IPS-18a (cell line): ENCODE results near the gene TRIM66.
A peak's percentile ranks its signal among the peaks of the same experiment; 100 is the strongest.

Experiments used
- H3K27ac ChIP-seq: one replicate; pipeline ENCODE4 v1.5.1; 2013; ENCODE audit warnings: low read length
- H3K27me3 ChIP-seq: one replicate; pipeline ENCODE4 v1.6.1; 2013; ENCODE audit warnings: mild to moderate bottlenecking, low read length; ENCODE audit not compliant: control insufficient read depth, insufficient read depth
- H3K36me3 ChIP-seq: one replicate; pipeline ENCODE4 v1.6.1; 2013; ENCODE audit warnings: low read depth, low read length; ENCODE audit not compliant: control insufficient read depth
- H3K4me1 ChIP-seq: one replicate; pipeline ENCODE4 v1.6.1; 2013; ENCODE audit warnings: low read depth, low read length; ENCODE audit not compliant: control insufficient read depth
- H3K4me3 ChIP-seq: one replicate; pipeline ENCODE4 v1.5.1; 2013; ENCODE audit warnings: low read length
- H3K9ac ChIP-seq: one replicate; pipeline ENCODE4 v1.6.1; 2013; ENCODE audit warnings: mild to moderate bottlenecking, low read length, moderate library complexity
- H3K9me3 ChIP-seq: one replicate; pipeline ENCODE4 v1.6.1; 2013; ENCODE audit warnings: low read depth, low read length; ENCODE audit not compliant: control insufficient read depth

The TRIM66 gene

GRCh38 chr11:8688414-8689362 lies 6.2 kb upstream of the TRIM66 start:
- H3K27me3 ChIP-seq, result no peaks in the 10 kb centered on the region
- peak overlapping the region; percentile 40 for H3K27ac ChIP-seq
- H3K4me3 ChIP-seq, result peak overlapping the region; percentile 65
- H3K9me3 ChIP-seq, result no peaks in the 10 kb centered on the region
- H3K4me1 ChIP-seq, result peaks cover 25% of the 10 kb centered on the region
- H3K36me3 ChIP-seq, result peaks cover 60% of the 10 kb centered on the region
- peak overlapping the region; percentile 66 for H3K9ac ChIP-seq

- Histone ChIP-seq H3K4me1 (peaks cover 29% of the 10 kb centered on the region), H3K9ac (no peak overlapping the region), H3K36me3 (peaks cover 43% of the 10 kb centered on the region), H3K9me3 (no peaks in the 10 kb centered on the region), H3K27me3 (no peaks in the 10 kb centered on the region), H3K27ac (no peak overlapping the region), H3K4me3 (no peak overlapping the region)
These were observed 3.9 kb upstream of the TRIM66 start for GRCh38 chr11:8686325-8686724.

GRCh38 chr11:8685820-8686219 lies 3.4 kb upstream of the TRIM66 start:
- H3K36me3 ChIP-seq, result peaks cover 40% of the 10 kb centered on the region
- no peak overlapping the region for H3K27ac ChIP-seq
- no peak overlapping the region for H3K9ac ChIP-seq
- H3K27me3 ChIP-seq, result no peaks in the 10 kb centered on the region
- H3K4me3 ChIP-seq, result no peak overlapping the region
- no peaks in the 10 kb centered on the region for H3K9me3 ChIP-seq
- peaks cover 29% of the 10 kb centered on the region for H3K4me1 ChIP-seq

GRCh38 chr11:8685306-8685705 lies 2.8 kb upstream of the TRIM66 start:
- H3K9me3 ChIP-seq, result no peaks in the 10 kb centered on the region
- H3K4me1 ChIP-seq, result peaks cover 29% of the 10 kb centered on the region
- H3K36me3 ChIP-seq, result peaks cover 36% of the 10 kb centered on the region
- H3K4me3 ChIP-seq, result peak overlapping the region; percentile 75
- H3K9ac ChIP-seq, result no peak overlapping the region
- no peaks in the 10 kb centered on the region for H3K27me3 ChIP-seq
- no peak overlapping the region for H3K27ac ChIP-seq

GRCh38 chr11:8684600-8685290 lies 2.3 kb upstream of the TRIM66 start:
- Histone ChIP-seq H3K36me3 (peaks cover 36% of the 10 kb centered on the region), H3K9me3 (no peaks in the 10 kb centered on the region), H3K27me3 (no peaks in the 10 kb centered on the region), H3K9ac (peak overlapping the region; percentile 98), H3K4me1 (peaks cover 27% of the 10 kb centered on the region), H3K27ac (no peak overlapping the region), H3K4me3 (peak overlapping the region; percentile 75)

GRCh38 chr11:8683115-8683807 lies 796 bp upstream of the TRIM66 start:
- Histone ChIP-seq H3K4me3 (peak overlapping the region; percentile 75), H3K36me3 (peaks cover 36% of the 10 kb centered on the region), H3K4me1 (peaks cover 21% of the 10 kb centered on the region), H3K9me3 (no peaks in the 10 kb centered on the region), H3K27ac (peak overlapping the region; percentile 99), H3K9ac (peak overlapping the region; percentile 98), H3K27me3 (no peaks in the 10 kb centered on the region)

GRCh38 chr11:8681837-8682302 lies 595 bp downstream of the TRIM66 start:
- Histone ChIP-seq H3K27me3 (no peaks in the 10 kb centered on the region), H3K9me3 (no peaks in the 10 kb centered on the region), H3K4me3 (peak overlapping the region; percentile 75), H3K9ac (peak overlapping the region; percentile 98), H3K4me1 (peaks cover 21% of the 10 kb centered on the region), H3K36me3 (peaks cover 33% of the 10 kb centered on the region), H3K27ac (peak overlapping the region; percentile 99)

GRCh38 chr11:8679006-8679405 lies 3.5 kb downstream of the TRIM66 start:
- no peak overlapping the region for H3K4me3 ChIP-seq

GRCh38 chr11:8676458-8676857 lies 6.0 kb downstream of the TRIM66 start:
- no peaks in the 10 kb centered on the region for H3K36me3 ChIP-seq
- peaks cover 22% of the 10 kb centered on the region for H3K4me1 ChIP-seq
- H3K9ac ChIP-seq, result no peak overlapping the region
- H3K4me3 ChIP-seq, result no peak overlapping the region
- H3K27ac ChIP-seq, result no peak overlapping the region
- H3K27me3 ChIP-seq, result no peaks in the 10 kb centered on the region
- no peaks in the 10 kb centered on the region for H3K9me3 ChIP-seq

More at GRCh38 chr11:8679006-8679405, 3.5 kb downstream of the TRIM66 start:
- no peak overlapping the region for H3K9ac ChIP-seq
- H3K27me3 ChIP-seq, result no peaks in the 10 kb centered on the region
- H3K27ac ChIP-seq, result no peak overlapping the region
- H3K36me3 ChIP-seq, result peaks cover 5% of the 10 kb centered on the region
- H3K9me3 ChIP-seq, result no peaks in the 10 kb centered on the region
- H3K4me1 ChIP-seq, result peaks cover 17% of the 10 kb centered on the region

GRCh38 chr11:8674859-8675258 lies 7.6 kb downstream of the TRIM66 start:
- Histone ChIP-seq H3K9me3 (no peaks in the 10 kb centered on the region), H3K27ac (no peak overlapping the region), H3K27me3 (no peaks in the 10 kb centered on the region), H3K4me3 (no peak overlapping the region), H3K4me1 (peaks cover 29% of the 10 kb centered on the region), H3K36me3 (no peaks in the 10 kb centered on the region), H3K9ac (no peak overlapping the region)

GRCh38 chr11:8672346-8672745 lies 10.1 kb downstream of the TRIM66 start:
- H3K36me3 ChIP-seq, result no peaks in the 10 kb centered on the region
- H3K4me3 ChIP-seq, result no peak overlapping the region
- no peaks in the 10 kb centered on the region for H3K27me3 ChIP-seq
- no peaks in the 10 kb centered on the region for H3K9me3 ChIP-seq
- H3K4me1 ChIP-seq, result peaks cover 29% of the 10 kb centered on the region
- peak overlapping the region; percentile 96 for H3K27ac ChIP-seq
- H3K9ac ChIP-seq, result peak overlapping the region; percentile 75
